Measurements from ENCODE around the gene RBM45. TPM values are rescaled to one million over a fixed set of nuclear protein-coding genes. Genes with fewer than 3 reads are reported as not detected.
"Not testable (repeated sequence)": the region's sequence is repeated elsewhere in the genome, so short reads cannot be mapped to it uniquely, and the experiment has no call there.

The RBM45 gene
- total RNA-seq, 1 donor from 2014 or later, result 10.3 TPM

DNA sequence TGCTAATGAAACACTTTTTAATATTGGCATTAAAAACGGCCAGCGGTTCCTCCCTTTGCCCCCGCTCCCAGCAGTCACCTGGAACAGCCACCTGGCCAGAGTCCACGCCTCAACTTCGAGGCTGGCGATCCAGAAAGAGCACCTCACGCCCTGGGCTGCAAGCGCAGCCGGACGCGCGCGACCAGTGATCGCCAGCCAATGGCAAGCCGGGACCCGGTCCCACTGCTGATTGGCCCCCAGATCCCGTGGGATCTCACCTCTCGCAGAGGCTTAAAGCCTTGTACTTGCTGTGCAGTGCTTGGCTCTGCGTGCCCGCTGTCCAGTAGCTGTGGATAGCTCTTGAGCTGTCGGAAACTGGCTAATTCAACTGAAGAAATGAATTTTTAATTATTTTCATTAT lies 4.1 kb upstream of the RBM45 start:
- DNase-seq, result no peak

GRCh38 chr2:178109813-178110212 lies 2.4 kb upstream of the RBM45 start:
- peak; percentile 48 for DNase-seq

DNA sequence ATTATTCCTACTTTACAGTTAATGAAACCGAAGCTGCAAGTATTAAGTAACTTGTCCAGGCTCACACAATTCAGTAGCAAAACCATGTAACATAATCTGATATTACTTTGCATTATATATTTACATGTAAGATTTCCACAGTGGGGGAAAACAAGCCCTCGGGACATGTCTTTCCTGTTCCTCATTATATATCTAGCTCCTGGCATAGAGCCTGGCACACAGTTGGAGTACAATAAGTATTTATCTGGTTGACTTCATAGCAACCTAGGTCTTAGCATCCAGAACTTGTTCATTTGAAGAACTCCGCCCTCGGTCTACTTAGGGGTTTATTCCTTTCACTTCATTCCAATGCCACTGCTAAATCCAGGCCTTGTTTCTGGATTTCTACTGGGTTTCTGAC lies 1.6 kb upstream of the RBM45 start:
- DNase-seq, result no peak

DNA sequence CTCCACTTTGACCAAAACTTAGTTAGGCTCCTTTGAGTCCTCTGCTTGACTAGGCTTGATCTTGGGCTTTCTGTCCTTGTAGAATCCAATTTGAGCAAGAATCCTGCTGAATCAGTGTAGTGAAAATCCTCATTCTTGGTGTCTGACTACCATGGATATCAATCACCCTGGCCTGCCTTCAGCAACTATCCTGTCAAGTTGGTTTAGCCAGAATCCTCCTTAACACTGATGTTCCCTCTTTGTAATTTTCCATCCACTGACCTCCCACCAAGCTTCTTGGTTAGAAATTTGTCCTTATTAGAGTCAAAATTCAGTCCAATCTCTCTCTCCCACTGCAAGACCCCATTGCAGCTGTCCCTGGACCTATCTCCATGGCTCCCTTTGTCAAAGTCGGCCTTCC lies 494 bp upstream of the RBM45 start:
- no peak for DNase-seq

GRCh38 chr2:178114462-178114861 lies 2.2 kb downstream of the RBM45 start:
- no peak for DNase-seq

DNA sequence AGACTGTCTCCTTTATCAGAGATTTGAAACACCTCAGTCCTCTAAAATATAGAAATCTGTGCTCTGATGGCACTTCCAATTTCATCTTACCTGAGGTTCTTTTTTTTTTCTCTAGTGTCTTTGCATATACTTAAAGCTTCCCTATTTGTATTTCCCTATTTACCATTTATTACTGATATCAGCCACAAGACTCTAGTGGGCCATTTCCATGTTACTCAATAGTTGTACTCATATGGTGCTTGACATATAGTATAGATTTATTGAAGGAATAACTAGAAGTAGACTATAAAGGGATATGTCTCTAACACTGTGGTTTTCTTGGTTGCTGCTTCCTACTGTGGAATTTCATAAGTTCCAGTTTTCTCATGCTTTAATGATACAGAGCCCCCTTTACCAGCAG lies 3.0 kb downstream of the RBM45 start:
- no peak for DNase-seq

DNA sequence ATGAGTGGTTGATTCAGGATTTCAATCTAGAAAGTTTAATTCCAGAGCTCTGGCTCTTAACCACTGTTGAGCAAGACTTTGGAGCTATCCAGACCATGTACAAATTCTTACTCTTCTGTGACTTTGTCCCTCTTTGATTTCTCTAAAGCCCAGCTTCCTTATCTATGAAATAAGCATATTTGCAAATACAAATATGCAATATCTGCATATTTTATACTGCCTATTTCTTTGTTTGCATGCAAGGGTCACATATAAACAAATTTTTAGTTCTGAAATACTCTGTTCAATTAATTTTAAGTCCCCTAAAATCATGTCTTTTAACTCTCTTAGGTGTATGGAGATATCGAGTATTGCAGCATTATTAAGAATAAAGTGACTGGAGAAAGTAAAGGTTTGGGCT lies 5.5 kb downstream of the RBM45 start:
- no peak for DNase-seq

- DNase-seq, result peak; percentile 47
Observed at GRCh38 chr2:178119179-178119922, 7.1 kb downstream of the RBM45 start.

DNA sequence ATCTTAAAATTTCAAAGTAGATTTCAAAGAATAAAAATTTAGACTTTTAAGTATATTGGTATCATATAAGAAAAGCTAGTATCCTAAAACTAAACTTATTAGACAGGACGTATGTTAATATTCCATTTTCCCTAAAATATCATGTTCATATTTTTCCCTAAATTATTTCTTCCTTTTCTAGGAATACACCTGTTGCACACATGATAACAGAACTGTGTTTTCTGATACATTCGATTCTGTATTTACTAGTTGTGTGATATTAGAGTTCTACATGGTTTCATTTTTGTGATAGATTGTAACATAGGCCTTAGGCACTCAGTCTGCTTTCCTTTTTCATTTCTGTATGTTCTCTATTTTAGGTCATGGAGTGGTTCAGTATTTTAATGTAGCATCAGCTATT lies 10.9 kb downstream of the RBM45 start:
- DNase-seq, result no peak

DNA sequence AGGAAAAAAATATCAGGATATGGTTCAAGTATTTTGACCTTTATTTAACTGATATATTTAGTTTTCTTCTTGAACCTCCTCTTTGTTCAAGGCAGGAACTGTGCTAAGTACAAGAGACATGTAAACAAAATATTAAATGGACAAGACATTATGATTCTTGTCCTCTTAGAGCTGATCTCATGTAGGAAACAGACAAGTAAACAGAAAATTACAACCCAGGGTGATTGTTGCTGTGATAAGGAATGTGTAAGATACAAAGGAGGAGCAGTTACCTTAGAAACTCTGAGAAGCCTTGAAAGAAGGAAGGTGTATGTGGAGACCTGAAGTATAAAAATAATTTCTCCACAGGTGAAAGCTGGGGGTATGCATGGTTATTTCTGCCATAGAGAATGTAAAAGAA lies 12.9 kb downstream of the RBM45 start:
- DNase-seq, result no peak

DNA sequence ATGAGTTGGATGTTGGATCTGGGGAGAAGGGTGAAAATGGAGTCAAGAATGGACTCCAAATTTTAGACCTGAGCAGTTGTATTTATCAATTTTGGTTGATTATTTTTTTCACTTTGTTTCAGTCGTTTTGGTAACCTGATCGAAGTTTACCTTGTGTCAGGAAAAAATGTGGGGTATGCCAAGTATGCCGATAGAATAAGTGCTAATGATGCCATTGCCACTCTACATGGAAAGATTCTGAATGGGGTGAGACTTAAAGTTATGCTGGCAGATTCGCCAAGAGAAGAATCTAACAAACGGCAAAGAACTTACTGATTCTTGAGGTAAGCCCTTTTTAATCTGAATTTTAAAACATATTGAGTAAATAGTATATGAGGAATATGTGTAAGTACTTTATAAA lies 13.6 kb downstream of the RBM45 start:
- DNase-seq, result no peak

DNA sequence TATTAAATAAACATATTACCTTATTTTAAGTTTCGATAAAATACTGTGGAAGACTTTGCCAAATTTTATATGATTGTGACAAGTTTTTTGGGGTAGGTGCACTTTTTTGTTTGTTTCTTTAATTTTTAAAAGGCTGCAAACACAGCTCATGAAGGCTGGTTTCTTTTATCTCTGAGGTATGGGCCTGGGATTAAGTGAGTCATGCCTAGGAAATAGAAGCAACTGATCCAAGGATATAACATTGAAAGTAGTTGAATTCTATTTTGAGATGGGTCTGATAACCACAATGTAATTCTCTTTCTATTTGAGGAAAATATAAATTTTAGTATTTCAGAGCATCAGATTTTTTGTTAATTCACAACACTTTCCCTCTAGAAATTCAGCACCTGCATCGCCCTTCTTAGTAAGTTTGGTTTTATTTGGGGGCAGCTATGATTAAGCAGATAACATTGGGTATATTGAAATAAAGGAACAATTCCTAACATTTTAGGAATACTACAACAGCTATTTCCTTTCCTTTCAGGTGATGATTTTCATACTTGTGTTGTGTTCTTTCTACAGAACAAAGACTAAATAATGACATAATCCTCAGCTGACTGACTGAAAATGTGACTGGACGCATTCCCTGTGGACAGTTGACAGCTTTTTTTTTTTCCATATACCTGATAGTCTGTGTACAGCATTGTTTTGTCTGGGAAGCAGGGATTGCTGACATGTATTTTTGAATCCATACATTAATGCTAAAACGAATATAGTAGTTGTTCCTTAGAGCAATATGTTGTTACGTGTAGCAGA lies 16.8 kb downstream of the RBM45 start:
- no peak for DNase-seq

DNA sequence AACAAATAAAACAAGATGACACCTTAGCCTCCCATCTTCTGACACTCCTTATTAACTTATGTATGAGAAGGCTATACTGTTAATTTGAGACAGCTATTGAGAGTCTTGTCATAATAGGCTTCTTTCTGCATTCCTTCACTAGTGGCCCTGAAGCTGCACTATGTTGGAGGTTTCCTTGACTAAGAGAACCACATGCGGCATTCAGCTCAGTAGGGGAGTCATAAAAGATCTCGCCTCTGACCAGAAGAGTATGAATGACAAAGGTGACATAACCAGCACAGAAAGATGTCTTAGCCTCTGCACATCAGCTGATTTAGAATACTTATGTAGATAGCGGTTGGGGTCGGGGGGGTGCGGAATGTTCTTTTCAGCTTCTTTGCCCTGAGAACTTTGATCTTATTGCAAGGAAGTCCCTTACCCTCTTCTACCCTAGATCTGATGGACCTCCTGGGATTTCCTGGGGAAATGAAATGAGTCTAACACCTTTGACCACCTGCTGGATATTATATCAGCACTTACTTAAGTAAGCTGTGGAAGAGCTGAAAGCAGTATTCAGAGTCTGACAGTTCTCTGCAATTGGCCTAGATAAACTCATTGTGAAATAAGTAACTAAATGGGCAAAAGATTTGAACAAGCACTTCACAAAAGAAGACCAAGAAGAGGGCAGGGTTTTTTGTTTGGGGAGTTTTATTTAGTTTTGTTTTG lies 24.2 kb downstream of the RBM45 start:
- DNase-seq, result no peak

DNA sequence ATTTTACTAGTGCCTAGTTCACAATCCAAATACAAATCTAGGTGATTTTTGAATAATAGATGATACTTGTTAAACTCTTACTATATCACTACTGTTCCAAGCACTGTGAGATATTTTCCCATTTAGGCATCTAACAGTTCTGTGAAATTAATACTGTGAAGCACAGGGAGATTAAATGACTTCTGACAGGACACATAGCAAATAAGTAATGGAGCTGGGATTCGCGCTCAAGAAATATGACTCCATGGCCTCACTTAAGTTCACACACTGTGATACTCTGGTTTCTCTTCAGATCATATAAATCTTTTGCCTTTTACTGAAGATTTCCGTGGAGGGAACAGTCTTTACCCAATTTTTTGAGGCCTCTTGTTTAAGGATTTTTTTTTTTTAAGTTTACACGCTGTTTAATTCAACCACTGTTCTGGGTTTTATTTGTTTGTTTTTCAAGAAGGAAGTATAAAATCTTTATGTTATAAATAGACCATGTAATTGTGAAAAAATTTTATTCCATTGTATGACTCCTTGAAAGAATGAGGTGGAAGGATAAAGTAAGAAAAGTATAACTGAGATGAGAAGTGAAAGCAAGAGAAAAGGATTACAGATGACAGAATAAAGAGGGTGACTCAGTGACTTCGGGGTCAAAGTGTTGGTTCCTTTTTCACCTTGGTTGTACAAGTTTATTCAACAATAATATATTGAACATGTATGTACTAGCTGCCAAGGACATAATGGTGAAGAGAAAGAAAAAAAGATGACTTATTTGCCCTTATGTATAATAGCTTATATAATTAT lies 30.2 kb downstream of the RBM45 start:
- peak; percentile 36 for DNase-seq

GRCh38 chr2:178143481-178143880 lies 31.2 kb downstream of the RBM45 start:
- DNase-seq, result no peak

DNA sequence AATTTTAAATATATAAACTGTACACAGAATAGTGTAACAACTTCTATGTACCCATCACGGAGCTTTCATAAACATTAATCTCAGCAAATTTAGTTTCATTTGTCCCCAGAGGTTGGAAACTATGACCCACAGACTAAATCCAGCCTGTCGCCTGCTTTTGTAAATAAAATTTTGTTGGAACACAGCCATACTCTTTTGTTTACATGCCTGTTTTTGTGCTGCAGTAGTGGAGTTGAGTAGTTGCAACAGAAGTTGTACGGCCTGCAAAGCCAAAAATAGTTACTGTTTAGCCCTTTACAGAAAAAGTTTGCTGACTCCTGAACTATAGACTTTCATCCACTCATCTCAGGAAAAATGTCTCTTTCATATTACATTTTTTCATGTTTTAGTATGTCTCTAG lies 39.8 kb downstream of the RBM45 start:
- peak; percentile 20 for DNase-seq

- no peak for DNase-seq
Observed at GRCh38 chr2:178152542-178152941, 40.3 kb downstream of the RBM45 start.

GRCh38 chr2:178152977-178153376 lies 40.7 kb downstream of the RBM45 start:
- DNase-seq, result no peak

DNA sequence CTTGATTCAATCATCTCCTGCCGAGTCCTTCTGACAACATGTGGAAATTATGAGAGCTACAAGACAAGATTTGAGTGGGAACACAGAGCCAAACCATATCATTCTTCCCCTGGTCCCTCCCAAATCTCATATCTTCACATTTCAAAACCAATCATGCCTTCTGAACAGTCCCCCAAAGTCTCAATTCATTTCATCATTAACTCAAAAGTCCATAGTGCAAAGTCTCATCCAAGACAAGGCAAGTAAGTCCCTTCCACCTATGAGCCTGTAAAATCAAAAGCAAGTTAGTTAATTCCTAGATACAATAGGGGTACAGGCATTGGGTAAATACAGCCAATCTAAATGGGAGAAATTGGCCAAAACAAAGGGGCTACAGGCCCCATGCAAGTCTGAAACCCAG lies 41.6 kb downstream of the RBM45 start:
- DNase-seq, result not testable (repeated sequence)

- DNase-seq, result no peak
Observed at GRCh38 chr2:178155524-178155923, 43.3 kb downstream of the RBM45 start.

DNA sequence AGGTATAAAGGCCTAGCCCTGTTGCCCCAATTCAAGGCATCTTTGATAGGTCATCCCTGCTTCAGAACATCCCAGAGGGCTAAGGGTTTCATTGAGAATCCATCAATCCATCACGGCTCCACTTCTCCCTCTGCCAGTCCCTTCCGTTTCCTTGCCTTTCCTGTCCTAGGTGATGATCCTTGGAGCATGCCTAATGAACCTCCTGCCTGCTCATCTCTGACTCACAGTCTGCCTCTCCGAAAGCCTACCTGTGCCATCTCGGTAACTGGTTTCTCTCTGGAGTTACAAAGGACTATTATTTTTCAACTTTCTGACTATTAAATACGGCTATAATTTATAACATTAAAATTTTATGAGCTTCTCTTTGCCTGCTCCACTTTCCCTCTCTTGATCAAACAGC lies 45.3 kb downstream of the RBM45 start:
- DNase-seq, result no peak

GRCh38 chr2:178159966-178160365 lies 47.7 kb downstream of the RBM45 start:
- no peak for DNase-seq

Data from tongue (tissue), 2 donors.